GM23248 (cell line): ENCODE results near the gene SPTBN5.

ENCODE experiments used
- EZH2 ChIP-seq: fragments of 200-600 bp; sonication (generic); IDR thresholded peaks from 2 replicates; pipeline ENCODE4 v1.6.1; 2018; ENCODE audit warnings: antibody characterized with exemption, mild to moderate bottlenecking; ENCODE audit not compliant: insufficient read depth, poor library complexity, severe bottlenecking
- EZH2phosphoT487 ChIP-seq: fragments of 200-600 bp; sonication (generic); IDR thresholded peaks from 2 replicates; pipeline ENCODE4 v1.6.1; 2018; ENCODE audit warnings: antibody characterized with exemption, moderate library complexity, mild to moderate bottlenecking, low read depth; ENCODE audit not compliant: insufficient read depth

DNA sequence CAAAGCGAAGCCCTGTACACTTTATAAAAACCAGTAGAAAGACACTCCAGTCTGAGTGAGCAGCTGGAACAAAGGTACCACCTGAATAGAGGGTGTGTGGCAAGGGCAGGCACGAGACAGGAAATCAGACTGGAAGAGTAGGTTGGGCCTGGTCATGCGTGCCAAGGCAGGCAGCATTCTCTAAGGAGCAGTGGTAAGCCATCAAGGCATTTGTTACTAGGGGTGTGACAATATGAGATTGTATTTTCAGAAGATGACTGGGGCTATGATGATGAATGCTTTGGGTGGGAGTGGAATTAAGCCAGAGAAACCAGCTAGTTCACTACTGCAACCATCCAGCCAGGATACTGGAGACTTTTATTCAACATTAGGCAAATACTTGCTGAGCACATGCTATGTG, 61.0 kb downstream of the SPTBN5 start:
- TF ChIP-seq EZH2 (no peak), EZH2phosphoT487 (no peak)
